IMR-90 (cell line): ENCODE measurements around the gene DISC1. TPM values are rescaled to one million over a fixed set of nuclear protein-coding genes. Genes with fewer than 3 reads are reported as not detected.

ENCODE experiments used
- ATAC-seq: fragments of 200-7000 bp; cut with Tn5 transposase; 2 replicates; pipeline ENCODE4 v1.9.1; 2020; ENCODE audit warnings: low read depth, mild to moderate bottlenecking, moderate library complexity
- BruUV-seq: library from RNA; stranded (reverse); fragments of 400-500 nt; replicated peaks from 2 replicates; lab custom pipeline; 2021; lab: Mats Ljungman, UMichigan
- CTCF ChIA-PET: fragments of 300-600 bp; formaldehyde crosslinking; extraction: SDS; loops from one replicate; lab custom pipeline; 2021; ENCODE audit warnings: antibody characterized with exemption; lab: Yijun Ruan, JAX
- POLR2A ChIA-PET: fragments of 300-600 bp; sonication (Branson Sonifier 250); formaldehyde crosslinking; loops from one replicate; lab custom pipeline; 2022; ENCODE audit warnings: antibody characterized with exemption; ENCODE audit not compliant: unreplicated experiment; lab: Charles Lee
- DNase-seq: peaks from one replicate; pipeline ENCODE4 v3.0.0; 2013
- H2AFZ ChIP-seq: replicated peaks from 2 replicates; pipeline ENCODE3; 2013; ENCODE audit warnings: low read length, mild to moderate bottlenecking; ENCODE audit not compliant: poor library complexity
- H2AK5ac ChIP-seq: 2 replicates; pipeline ENCODE4 v1.6.1; 2013; ENCODE audit warnings: low read depth, low read length, inconsistent platforms
- H2AK9ac ChIP-seq: replicated peaks from 2 replicates; pipeline ENCODE3; 2013; ENCODE audit warnings: mild to moderate bottlenecking, low read depth, low read length, moderate library complexity; ENCODE audit not compliant: poor library complexity
- H2BK120ac ChIP-seq: 2 replicates; pipeline ENCODE4 v1.6.1; 2013; ENCODE audit warnings: low read depth, low read length, inconsistent platforms
- H2BK15ac ChIP-seq: 3 replicates; pipeline ENCODE4 v1.6.1; 2013; ENCODE audit warnings: low read depth, low read length, inconsistent platforms
- H2BK20ac ChIP-seq: 2 replicates; pipeline ENCODE4 v1.6.1; 2013; ENCODE audit warnings: low read depth, mild to moderate bottlenecking, inconsistent platforms, low read length, moderate library complexity
- H2BK5ac ChIP-seq: 2 replicates; pipeline ENCODE4 v1.6.1; 2013; ENCODE audit warnings: mild to moderate bottlenecking, low read depth, low read length, inconsistent platforms; ENCODE audit not compliant: poor library complexity, severe bottlenecking
- H3K14ac ChIP-seq: replicated peaks from 2 replicates; pipeline ENCODE4 v1.6.1; 2013; ENCODE audit warnings: low read depth, low read length, inconsistent platforms
- H3K18ac ChIP-seq: 2 replicates; pipeline ENCODE4 v1.6.1; 2013; ENCODE audit warnings: low read depth, low read length, control low read depth
- H3K23ac ChIP-seq: 2 replicates; pipeline ENCODE4 v1.6.1; 2013; ENCODE audit warnings: low read depth, low read length, inconsistent platforms
- H3K27ac ChIP-seq: 2 replicates; pipeline ENCODE4 v1.5.1; 2013; ENCODE audit warnings: mild to moderate bottlenecking, control low read depth, low read length; ENCODE audit not compliant: insufficient read depth
- H3K27me3 ChIP-seq: 2 replicates; pipeline ENCODE4 v1.6.1; 2013; ENCODE audit warnings: low read length; ENCODE audit not compliant: control insufficient read depth, insufficient read depth
- H3K36me3 ChIP-seq: 2 replicates; pipeline ENCODE4 v1.6.1; 2013; ENCODE audit warnings: low read length, mixed read lengths; ENCODE audit not compliant: control insufficient read depth, insufficient read depth
- H3K4ac ChIP-seq: 2 replicates; pipeline ENCODE4 v1.6.1; 2013; ENCODE audit warnings: low read depth, low read length, inconsistent platforms
- H3K4me1 ChIP-seq: 2 replicates; pipeline ENCODE4 v1.6.1; 2013; ENCODE audit warnings: low read length, mixed read lengths; ENCODE audit not compliant: control insufficient read depth, insufficient read depth
- H3K4me2 ChIP-seq: 2 replicates; pipeline ENCODE4 v1.6.1; 2013; ENCODE audit warnings: low read depth, mild to moderate bottlenecking, control low read depth, low read length, moderate library complexity
- H3K4me3 ChIP-seq: 2 replicates; pipeline ENCODE4 v1.5.1; 2013; ENCODE audit warnings: low read depth, mild to moderate bottlenecking, control low read depth, low read length, moderate library complexity; ENCODE audit not compliant: insufficient read depth
- H3K56ac ChIP-seq: 2 replicates; pipeline ENCODE4 v1.6.1; 2013; ENCODE audit warnings: low read length, inconsistent platforms; ENCODE audit not compliant: insufficient read depth; ENCODE audit errors: extremely low read depth
- H3K79me1 ChIP-seq, 2 experiments: 2 replicates each; pipeline ENCODE4 v1.6.1; 2013; ENCODE audit warnings: low read length in 2 of 2, inconsistent platforms in 1 of 2, low read depth in 1 of 2
- H3K9ac ChIP-seq: 2 replicates; pipeline ENCODE4 v1.6.1; 2013; ENCODE audit warnings: low read depth, low read length, control low read depth
- H3K9me1 ChIP-seq: 2 replicates; pipeline ENCODE4 v1.6.1; 2013; ENCODE audit warnings: low read length, inconsistent platforms; ENCODE audit not compliant: insufficient read depth
- H3K9me3 ChIP-seq: 2 replicates; pipeline ENCODE4 v1.6.1; 2013; ENCODE audit warnings: low read length; ENCODE audit not compliant: control insufficient read depth, insufficient read depth
- H4K20me1 ChIP-seq: 2 replicates; pipeline ENCODE4 v1.6.1; 2013; ENCODE audit warnings: low read length, inconsistent platforms; ENCODE audit not compliant: insufficient read depth
- H4K5ac ChIP-seq: 2 replicates; pipeline ENCODE4 v1.6.1; 2013; ENCODE audit warnings: mild to moderate bottlenecking, low read depth, low read length, control low read depth
- H4K8ac ChIP-seq, 2 experiments: 2 replicates each; pipeline ENCODE4 v1.6.1; 2013; ENCODE audit warnings: low read depth in 2 of 2, low read length in 2 of 2, control low read depth in 1 of 2, inconsistent platforms in 1 of 2
- H4K91ac ChIP-seq: 2 replicates; pipeline ENCODE4 v1.6.1; 2013; ENCODE audit warnings: low read depth, low read length, inconsistent platforms; ENCODE audit not compliant: insufficient read depth
- BHLHE40 ChIP-seq: fragments of 150-350 bp; IDR thresholded peaks from 2 replicates; pipeline ENCODE4 v1.6.1; 2016; ENCODE audit warnings: mild to moderate bottlenecking, low read depth, low read length
- CEBPB ChIP-seq: IDR thresholded peaks from 2 replicates; pipeline ENCODE4 v1.6.1; 2012; ENCODE audit warnings: low read depth, low read length, improper control_type of control experiment
- CHD1 ChIP-seq: IDR thresholded peaks from 2 replicates; pipeline ENCODE4 v1.6.1; 2012; ENCODE audit warnings: low read depth, low read length, improper control_type of control experiment
- ELK1 ChIP-seq: fragments of 150-350 bp; IDR thresholded peaks from 2 replicates; pipeline ENCODE4 v1.6.1; 2016; ENCODE audit warnings: low read depth, mild to moderate bottlenecking, low read length, moderate library complexity, borderline replicate concordance
- FOS ChIP-seq: fragments of 150-350 bp; IDR thresholded peaks from 2 replicates; pipeline ENCODE4 v1.6.1; 2016; ENCODE audit warnings: low read depth, low read length
- MAFK ChIP-seq: IDR thresholded peaks from 2 replicates; pipeline ENCODE4 v1.6.1; 2012; ENCODE audit warnings: low read depth, low read length, improper control_type of control experiment
- MAZ ChIP-seq: IDR thresholded peaks from 2 replicates; pipeline ENCODE4 v1.6.1; 2012; ENCODE audit warnings: low read depth, mild to moderate bottlenecking, low read length, improper control_type of control experiment, moderate library complexity, borderline replicate concordance
- MXI1 ChIP-seq: IDR thresholded peaks from 2 replicates; pipeline ENCODE4 v1.6.1; 2012; ENCODE audit warnings: low read depth, mild to moderate bottlenecking, low read length, moderate library complexity, borderline replicate concordance
- NFE2L2 ChIP-seq: fragments of 150-350 bp; IDR thresholded peaks from 2 replicates; pipeline ENCODE4 v1.6.1; 2016; ENCODE audit warnings: low read depth, mild to moderate bottlenecking, low read length
- POLR2A ChIP-seq: IDR thresholded peaks from 2 replicates; pipeline ENCODE4 v1.6.1; 2012; ENCODE audit warnings: mild to moderate bottlenecking, low read depth, low read length
- RAD21 ChIP-seq: IDR thresholded peaks from 2 replicates; pipeline ENCODE4 v1.6.1; 2012; ENCODE audit warnings: low read length, improper control_type of control experiment
- RCOR1 ChIP-seq: IDR thresholded peaks from 2 replicates; pipeline ENCODE4 v1.6.1; 2012; ENCODE audit warnings: mild to moderate bottlenecking, low read length, improper control_type of control experiment; ENCODE audit not compliant: insufficient replicate concordance
- SMC3 ChIP-seq: fragments of 150-350 bp; IDR thresholded peaks from 2 replicates; pipeline ENCODE4 v1.6.1; 2016; ENCODE audit warnings: low read depth, mild to moderate bottlenecking, antibody characterized with exemption, low read length, moderate library complexity
- USF2 ChIP-seq: fragments of 150-350 bp; IDR thresholded peaks from 2 replicates; pipeline ENCODE4 v1.6.1; 2017; ENCODE audit warnings: mild to moderate bottlenecking, antibody characterized with exemption, low read length, low read depth
- WGBS, 2 experiments: methylation state at CpG; one replicate each; pipeline versions ENCODE4 v1.1.5 to v1.1.7; 2013; ENCODE audit warnings: missing lambda C conversion rate in 2 of 2; ENCODE audit not compliant: insufficient read length in 1 of 2; ENCODE audit errors: extremely low coverage in 2 of 2; 5-methylcytosine and 5-hydroxymethylcytosine counted together
- dilution Hi-C: fragments of 300-500 bp; cut with HindIII; formaldehyde crosslinking; loops from one replicate; pipeline ENCODE4 v1.14.3; 2018; ENCODE audit warnings: low sequenced_read_pairs; ENCODE audit not compliant: unreplicated experiment
- in situ Hi-C: fragments of 300-500 bp; cut with MboI; formaldehyde crosslinking; loops from 3 replicates; pipeline ENCODE4 v1.14.3; 2019; ENCODE audit warnings: low sequenced_read_pairs, inconsistent platforms, mixed read lengths
- intact Hi-C: fragments of 100-400 bp; cut with micrococcal nuclease; formaldehyde crosslinking; loops from 2 replicates; pipeline ENCODE4 v1.10.0; 2022
- polyA plus RNA-seq, 3 experiments: library from polyadenylated mRNA; depleted of rRNA; stranded (reverse); fragments of >200 nt; gene quantifications; 2 replicates each; pipeline ENCODE4 v1.2.3, GENCODE V29; 2012; ENCODE audit warnings: low replicate concordance in 1 of 3
- total RNA-seq: library from RNA; depleted of rRNA; stranded (reverse); fragments of >200 nt; gene quantifications from 2 replicates; pipeline ENCODE4 v1.2.3, GENCODE V29; 2012
- TF ChIP-seq, protein P1 (sequence below): conservative IDR thresholded peaks from 2 replicates; pipeline ENCODE4 v1.5.1; 2012; ENCODE audit warnings: mild to moderate bottlenecking, low read depth, low read length, improper control_type of control experiment

DISC1 gene
- total and polyA plus RNA-seq, 2 of the 4 experiments (the other 2 are of a cell fraction) = 2.2 to 7.0 TPM

- Histone ChIP-seq H3K14ac (no peak overlapping the region), H3K9me1 (peaks cover 4% of the 10 kb centered on the region; the same call in 1 of the 2 replicates), H4K5ac (no peak overlapping the region), H3K9ac (no peak overlapping the region), H3K4me1 (peaks cover 5% of the 10 kb centered on the region), H3K23ac (no peak overlapping the region), H3K4me2 (no peak overlapping the region), H3K4ac (peak overlapping the region; percentile 14; the same call in 1 of the 2 replicates), H2BK20ac (no peak overlapping the region), H3K4me3 (no peak overlapping the region), H3K27me3 (no peaks in the 10 kb centered on the region), H3K56ac (no peak overlapping the region), H4K8ac (no peak overlapping the region), H2AFZ (no peak overlapping the region), H3K36me3 (no peaks in the 10 kb centered on the region), H4K91ac (no peak overlapping the region; the same call in 1 of the 2 replicates), H2BK5ac (peak overlapping the region; percentile 39), H3K27ac (peak overlapping the region; percentile 39; the same call in 1 of the 2 replicates), H3K18ac (no peak overlapping the region), H2BK120ac (0 out of 2 replicates have a peak overlapping the region, but pooled peaks have one; percentile 10), H2AK5ac (no peak overlapping the region), H3K9me3 (no peaks in the 10 kb centered on the region), H3K79me1 (peaks cover 3 to 15% of the 10 kb centered on the region in 2 experiments; a peak in 2 of 4 replicates), H2AK9ac (no peak overlapping the region), H2BK15ac (no peak overlapping the region), H4K20me1 (no peaks in the 10 kb centered on the region)
- POLR2A ChIA-PET = no interaction called here
- intact Hi-C loops (no loop called here), in situ Hi-C loops (no loop called here), dilution Hi-C loops (no loop called here)
- ATAC-seq (no peak), DNase-seq (no peak)
- CTCF ChIA-PET = no interaction called here
- 93% methylated on average over 3 of the region's 10 CpGs; no CpG with 5 or more reads in 1 of the 2 experiments for WGBS, 2 experiments
- no TSS peak for BruUV-seq
- TF ChIP-seq MXI1 (no peak), POLR2A (no peak), CHD1 (no peak), FOS (no peak), USF2 (no peak), RCOR1 (no peak), BHLHE40 (no peak), NFE2L2 (no peak), SMC3 (no peak), MAZ (no peak), RAD21 (no peak), ELK1 (no peak), MAFK (no peak), CEBPB (no peak)
- TF ChIP-seq, protein P1, sequence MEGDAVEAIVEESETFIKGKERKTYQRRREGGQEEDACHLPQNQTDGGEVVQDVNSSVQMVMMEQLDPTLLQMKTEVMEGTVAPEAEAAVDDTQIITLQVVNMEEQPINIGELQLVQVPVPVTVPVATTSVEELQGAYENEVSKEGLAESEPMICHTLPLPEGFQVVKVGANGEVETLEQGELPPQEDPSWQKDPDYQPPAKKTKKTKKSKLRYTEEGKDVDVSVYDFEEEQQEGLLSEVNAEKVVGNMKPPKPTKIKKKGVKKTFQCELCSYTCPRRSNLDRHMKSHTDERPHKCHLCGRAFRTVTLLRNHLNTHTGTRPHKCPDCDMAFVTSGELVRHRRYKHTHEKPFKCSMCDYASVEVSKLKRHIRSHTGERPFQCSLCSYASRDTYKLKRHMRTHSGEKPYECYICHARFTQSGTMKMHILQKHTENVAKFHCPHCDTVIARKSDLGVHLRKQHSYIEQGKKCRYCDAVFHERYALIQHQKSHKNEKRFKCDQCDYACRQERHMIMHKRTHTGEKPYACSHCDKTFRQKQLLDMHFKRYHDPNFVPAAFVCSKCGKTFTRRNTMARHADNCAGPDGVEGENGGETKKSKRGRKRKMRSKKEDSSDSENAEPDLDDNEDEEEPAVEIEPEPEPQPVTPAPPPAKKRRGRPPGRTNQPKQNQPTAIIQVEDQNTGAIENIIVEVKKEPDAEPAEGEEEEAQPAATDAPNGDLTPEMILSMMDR = no peak
Observed at GRCh38 chr1:231677442-231677841, 50.9 kb downstream of the DISC1 start.
